Stimulated activated CD4-positive, alpha-beta T cell treated with anti-CD3 and anti-CD28 coated beads, Interleukin-15, amount 100 ng/mL, for 1 hour (primary cell): ENCODE measurements around the gene NHERF1.

ENCODE experiments used
- DNase-seq, 2 donors: peaks; one replicate each; pipeline ENCODE4 v3.0.0-alpha.2; 2020; ENCODE audit warnings: low read depth in 1 of 2, low spot score in 1 of 2

Gene NHERF1

DNA sequence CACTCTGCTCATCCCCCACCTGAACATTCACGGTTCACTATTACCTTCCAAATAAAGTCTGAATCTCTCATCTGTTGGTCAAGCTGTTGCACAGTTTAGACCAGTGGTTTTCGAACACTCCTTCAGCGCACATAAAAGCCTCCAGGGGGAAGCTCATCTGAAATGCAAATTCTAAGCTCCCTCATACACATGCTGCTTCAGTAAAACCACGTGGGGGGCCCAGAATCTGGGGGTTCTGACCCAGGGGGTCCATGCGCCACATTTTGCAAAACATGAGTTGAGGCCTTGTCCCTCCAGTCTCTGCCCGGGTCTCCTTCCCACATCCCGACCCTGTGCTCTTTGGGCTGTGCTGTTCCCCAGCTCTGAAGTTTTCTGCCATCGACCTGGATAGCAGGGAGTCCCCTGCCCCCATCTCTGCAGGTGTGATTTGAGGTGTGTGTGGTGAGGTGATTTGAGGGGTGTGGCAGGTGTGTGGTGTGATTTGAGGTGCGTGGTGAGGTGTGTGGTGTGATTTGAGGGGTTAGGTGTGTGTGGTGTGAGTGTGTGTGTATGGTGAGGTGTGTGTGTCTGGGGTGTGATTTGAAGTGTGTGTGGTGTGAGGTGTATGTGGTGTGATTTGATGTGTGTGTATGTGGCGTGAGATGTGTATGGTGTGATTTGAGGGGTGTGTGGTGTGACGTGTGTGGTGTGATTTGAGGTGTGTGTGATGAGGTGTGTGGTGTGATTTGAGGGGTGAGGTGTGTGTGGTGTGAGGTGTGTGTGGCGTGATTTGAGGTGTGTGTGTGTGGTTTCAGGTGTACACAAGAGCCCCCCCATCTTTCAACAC lies 16.2 kb upstream of the NHERF1 start:
- DNase-seq = no peak

DNA sequence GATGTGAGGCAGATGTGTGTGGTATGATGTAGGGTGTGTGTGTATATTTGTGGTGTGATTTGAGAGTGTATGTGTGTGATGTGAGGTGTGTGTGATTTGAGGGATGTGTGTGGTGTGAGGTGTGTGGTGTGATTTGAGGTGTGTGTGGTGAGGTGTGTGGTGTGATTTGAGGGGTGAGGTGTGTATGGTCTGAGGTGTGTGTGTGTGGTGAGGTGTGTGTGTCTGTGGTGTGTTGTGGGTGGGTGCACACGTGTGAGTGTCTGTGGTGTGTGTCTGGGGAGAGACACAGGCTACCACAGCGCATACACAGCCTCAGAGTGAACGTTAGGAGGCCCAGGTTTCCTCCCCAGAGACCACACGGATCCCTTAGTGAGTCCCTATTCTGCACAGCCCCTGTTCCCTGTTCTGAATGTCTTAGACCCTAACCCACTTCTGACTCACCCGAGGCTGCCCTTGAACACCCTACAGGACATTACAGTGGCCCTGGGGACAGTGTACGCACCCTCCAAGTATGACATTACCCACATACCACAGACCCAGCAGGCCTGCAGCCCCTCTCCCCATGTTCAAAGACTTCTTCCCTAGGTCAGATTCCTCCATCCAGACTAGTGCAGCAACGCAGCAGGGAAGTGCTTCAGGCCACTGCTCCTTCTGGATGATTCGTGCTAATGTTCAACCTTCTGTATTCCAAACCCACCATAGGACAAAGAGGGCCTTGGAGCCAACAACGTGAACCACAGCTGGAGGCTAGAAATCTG lies 14.9 kb upstream of the NHERF1 start:
- DNase-seq = no peak

DNA sequence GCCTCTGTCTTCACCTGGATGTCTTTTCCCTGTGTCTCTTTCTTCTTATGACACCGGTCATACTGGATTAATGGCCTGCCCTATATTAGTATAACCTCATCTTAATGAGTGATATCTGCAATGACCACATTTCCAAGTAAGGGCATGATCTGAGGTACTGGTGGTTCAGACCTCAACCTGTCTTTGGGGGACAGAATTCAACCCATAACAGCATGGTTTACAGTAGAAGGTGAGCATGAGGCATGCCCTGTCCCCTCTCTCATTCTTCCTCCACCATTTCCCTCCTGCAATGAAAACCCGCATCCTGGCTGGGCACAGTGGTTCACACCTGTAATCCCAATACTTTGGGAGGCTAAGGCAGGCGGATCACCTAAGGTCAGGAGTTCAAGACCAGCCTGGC lies 14.2 kb upstream of the NHERF1 start:
- no peak for DNase-seq

DNA sequence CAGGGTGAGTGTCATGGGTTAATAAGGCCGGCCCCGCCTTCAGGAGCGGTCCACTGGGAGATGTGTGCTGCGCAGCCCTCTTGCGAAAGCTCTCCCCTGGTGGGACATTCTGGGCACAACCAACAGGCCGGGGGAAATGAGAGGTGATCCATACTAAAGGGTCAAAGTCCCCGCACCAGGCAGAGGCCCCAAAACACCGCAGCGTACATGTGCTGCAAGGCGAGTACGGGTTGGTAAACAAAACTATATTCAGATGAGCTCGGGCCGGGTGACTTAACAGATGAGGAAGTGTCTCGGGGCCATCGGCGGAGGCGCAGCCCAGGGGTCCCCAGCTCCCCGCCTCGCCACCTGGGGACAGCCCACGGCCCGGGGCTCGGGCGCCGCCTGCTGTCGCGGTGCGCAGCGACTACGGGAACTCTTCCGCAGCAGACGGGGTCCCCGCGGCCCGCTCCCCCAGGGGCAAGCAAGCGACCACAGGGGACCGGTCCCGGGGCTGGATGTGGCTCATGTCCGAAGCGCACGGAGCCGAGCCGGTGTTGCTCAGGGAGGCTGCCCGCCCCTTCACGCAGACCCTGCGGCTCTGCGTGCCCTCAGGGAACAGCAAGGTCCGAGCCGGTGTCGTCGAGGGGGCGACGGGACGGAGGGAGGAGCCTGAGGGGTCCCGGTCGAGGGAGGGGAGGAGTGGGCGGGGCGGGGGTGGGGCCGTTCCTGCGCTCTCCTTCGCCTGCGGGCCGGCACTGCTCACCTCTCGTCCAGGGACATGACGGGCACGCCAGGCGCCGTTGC lies 11.7 kb upstream of the NHERF1 start, which contains the start of gene RAB37:
TSS of gene RAB37 (plus strand) at position 744 of the 786 bp plus-strand sequence. CDS start at position 761, 17 bp downstream.
- DNase-seq = no peak

DNA sequence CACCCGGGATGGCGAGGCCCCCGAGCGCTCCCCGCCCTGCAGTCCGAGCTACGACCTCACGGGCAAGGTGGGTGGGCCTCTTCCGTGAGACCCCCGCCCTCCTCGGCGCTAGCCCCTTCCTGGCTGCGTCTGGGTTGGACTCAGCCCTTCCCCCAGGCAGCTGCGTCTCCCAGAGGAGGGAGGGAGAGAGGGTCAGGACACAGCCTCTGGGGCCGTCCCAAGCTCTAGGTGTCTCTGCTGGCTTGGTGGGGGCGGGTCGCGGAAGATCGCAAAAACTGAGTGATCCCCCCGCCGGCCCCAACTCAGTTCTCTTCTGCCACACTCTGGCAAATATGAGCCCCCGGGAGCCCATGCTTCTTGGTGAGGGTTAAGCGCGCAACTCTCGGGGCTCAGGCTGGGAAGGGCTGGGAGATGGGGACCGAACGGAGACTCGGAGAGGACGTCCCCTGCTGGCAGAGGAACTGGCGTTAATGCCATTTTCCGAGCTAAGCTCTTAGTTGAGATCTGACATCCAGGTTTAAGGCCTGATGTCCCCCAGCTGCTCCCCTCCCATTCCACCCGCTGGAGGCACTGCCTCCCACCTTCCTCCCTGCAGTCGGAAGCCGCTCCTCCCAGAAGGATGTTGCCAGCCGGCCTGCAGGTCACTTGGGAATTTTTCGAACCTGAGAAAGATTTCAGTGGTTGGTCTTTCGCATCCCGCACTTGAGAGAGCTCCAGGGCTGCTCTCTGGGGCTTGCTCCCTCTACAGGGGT lies 11.0 kb upstream of the NHERF1 start:
- DNase-seq = no peak

DNA sequence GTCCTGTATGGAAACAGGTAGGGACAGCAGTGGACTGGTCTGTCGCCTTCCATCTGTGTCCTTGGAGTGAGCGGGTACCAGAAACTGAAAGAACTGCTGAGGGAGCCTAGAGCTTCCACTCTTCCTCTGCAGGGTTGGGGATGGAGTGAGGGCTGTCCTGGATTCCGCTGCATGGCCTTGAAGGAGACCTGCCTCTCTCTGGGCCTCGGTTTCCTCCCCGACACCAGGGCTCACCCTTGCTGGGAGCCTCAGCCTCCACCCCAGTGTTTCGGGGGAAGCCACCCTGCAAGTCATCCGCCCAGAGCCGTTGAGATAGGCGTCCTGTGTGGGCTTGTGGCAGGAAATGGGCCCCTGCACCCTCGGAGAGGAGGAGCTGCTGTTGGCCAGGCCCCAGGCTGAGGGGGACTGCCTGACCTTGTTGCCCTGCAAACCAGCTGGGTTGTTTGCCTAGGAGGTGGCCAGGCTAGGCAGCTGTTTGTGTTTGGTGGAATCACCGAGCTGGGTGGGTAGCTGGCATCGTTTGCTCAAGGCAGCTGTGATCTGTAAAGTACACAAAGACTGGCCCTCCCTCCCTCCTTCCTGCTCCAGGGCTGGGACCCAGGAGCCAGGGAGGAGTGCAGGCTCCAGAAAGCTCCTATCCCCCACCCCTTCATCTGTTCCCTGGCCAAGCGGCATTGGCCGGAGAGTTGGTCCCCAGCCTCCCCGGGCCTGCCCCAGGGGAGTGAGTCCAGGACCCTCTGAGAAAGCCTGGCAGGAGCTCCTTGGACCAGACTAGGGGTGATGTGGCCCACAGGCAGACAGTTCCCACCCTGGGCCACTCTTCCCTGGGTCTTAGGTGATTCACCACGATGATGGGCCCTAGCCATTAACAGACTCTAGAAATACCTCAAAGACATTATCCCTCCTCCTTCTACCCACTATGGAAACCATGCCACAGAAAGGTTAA lies 10.1 kb upstream of the NHERF1 start:
- peak; percentile 47 to 54 for DNase-seq

DNA sequence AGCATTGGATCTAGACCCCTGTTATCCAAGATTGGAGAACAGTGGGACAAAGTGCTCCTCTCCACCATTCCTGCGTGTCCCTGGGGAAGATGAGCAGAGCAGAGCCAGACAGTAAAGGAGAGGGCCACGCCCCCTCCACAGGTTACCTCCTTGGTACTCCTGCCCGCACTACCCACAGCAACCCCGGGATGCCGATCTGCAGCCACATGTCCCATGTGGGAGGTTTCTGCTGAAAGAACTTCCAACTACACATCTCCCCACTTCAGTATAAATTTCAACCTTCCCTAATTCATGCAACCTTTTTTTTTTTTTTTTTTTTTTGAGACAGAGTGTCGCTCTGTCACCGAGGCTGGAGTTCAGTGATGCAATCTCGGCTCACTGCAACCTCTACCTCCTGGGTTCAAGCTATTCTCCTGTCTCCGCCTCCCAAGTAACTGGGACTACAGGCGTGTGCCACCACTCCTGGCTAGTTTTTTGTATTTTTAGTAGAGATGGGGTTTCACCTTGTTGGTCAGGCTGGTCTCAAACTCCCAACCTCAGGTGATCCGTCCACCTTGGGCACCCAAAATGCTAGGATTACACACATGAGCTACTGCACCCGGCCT lies 9.1 kb upstream of the NHERF1 start:
- no peak for DNase-seq

DNA sequence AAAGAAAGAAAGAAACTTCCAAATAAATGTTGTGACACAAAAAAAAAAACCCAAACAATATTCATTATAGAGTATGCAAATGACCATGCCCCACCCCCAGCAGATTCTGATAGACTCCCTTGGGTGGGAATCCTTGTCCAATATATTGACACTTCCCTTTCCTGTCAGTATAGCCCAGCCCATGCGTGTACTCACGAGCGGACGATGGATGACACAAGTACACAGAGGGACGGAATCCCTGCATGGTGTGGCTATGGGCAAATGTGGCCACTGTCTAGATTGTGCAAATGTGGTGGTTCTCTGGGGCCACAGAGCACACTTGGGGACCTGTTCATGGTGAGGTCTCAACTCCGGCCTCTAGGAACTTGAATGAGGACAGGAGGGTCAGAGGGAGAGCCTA lies 8.3 kb upstream of the NHERF1 start:
- no peak for DNase-seq

DNA sequence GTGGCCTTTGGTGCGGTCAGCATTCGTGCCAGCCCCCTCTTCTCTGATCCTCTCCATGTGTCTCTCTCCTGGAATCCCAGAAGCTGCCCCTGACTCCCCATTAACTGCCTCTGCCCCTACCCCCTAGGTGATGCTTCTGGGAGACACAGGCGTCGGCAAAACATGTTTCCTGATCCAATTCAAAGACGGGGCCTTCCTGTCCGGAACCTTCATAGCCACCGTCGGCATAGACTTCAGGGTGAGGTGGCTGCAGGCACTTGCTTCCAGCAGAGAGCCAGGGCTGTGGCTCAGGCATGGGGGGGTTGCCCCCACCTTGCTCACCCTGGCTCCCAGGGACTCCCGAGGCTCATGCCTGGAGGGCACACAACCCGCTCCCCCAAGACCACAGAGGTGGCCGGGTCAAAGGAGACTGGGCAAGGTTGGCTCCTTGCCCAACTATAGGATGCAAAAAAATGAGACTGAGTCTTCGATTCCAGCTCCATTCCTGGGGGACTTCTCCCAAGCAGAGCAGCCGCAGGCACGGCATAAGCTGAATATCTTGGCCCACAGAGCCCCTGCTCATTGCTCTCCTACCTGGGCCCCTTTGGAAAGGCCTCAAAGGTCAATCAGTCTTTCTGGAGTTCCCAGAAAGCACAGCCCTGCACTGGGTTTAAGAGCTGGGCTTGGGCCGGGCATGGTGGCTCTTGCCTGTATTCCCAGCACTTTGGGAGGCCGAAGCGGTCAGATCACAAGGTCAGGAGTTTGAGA lies 7.6 kb upstream of the NHERF1 start:
- DNase-seq = no peak

DNA sequence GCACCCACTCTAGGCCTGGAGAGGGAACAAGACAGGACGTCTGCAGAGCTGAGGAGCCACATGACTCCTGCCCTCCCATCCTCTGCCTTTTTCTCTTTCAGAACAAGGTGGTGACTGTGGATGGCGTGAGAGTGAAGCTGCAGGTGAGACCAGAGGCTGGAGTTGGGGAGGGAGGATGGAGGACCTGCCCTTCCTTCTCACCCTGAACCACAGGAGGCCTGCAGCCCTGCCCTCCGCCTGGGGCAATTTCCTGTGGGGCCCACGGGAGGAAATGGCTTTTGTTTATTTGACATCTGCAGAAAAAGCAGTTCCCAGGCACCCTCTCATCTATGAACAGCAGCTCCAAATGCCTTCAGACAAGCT lies 6.3 kb upstream of the NHERF1 start:
- DNase-seq = peak in 1 of 2 donors; percentile 32

DNA sequence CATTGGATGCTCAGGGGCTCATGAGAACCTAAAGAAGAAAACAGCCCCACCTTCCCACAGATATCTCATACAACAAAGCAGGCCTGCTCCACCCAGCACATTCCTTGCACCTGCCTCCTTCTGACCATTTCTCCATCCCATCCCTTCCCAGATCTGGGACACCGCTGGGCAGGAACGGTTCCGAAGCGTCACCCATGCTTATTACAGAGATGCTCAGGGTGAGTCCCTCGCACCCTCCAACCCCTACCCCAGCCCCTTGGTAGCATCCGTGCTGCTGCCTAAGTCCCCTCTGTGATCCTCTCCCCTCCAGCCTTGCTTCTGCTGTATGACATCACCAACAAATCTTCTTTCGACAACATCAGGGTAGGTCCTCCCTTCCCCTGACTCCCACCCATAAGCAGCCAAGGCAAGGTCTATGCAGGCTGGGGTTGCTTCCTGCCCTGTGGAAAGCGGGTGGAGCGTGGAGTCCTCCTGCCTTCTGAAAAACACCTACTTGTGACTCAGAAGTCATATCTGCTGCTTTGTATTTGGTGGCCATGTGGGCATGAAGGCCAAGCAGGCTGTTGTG lies 5.4 kb upstream of the NHERF1 start:
- DNase-seq = no peak

DNA sequence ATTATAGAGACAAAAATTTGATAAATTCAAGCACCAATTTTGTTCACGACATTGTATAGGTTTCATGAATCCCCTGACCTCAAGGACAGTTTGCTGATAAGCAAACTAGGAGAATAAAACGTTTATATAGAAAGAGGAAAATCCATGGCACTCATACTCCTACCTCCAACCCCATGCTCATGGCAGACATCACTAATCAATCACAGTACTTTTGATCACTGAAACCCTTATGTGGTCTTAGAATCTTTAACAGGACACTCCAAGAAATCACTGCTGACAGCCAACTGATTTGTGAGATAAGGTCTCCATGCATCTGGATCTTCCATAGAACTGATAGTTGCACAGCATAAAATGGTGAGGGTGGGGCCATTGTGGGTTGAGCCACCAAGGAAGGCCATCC lies 4.7 kb upstream of the NHERF1 start:
- DNase-seq = no peak

DNA sequence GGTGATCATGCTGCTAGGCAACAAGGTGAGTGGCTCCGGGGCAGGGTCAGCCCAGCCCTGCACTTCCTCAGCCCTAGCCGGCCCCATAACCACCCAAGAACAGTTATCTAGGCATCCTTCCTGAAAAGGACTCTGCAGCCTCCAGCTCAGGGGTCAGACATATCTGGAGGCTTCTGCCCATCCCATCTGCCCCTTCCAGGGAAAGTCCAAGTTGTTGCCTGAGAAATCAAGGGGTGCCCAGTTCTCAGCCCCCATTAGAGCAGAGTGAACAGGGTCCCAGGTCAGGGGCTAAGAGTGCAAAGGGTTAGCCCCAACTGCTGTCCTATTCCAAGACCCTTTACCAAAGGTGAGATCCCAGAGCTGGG lies 4.1 kb upstream of the NHERF1 start:
- DNase-seq = no peak

DNA sequence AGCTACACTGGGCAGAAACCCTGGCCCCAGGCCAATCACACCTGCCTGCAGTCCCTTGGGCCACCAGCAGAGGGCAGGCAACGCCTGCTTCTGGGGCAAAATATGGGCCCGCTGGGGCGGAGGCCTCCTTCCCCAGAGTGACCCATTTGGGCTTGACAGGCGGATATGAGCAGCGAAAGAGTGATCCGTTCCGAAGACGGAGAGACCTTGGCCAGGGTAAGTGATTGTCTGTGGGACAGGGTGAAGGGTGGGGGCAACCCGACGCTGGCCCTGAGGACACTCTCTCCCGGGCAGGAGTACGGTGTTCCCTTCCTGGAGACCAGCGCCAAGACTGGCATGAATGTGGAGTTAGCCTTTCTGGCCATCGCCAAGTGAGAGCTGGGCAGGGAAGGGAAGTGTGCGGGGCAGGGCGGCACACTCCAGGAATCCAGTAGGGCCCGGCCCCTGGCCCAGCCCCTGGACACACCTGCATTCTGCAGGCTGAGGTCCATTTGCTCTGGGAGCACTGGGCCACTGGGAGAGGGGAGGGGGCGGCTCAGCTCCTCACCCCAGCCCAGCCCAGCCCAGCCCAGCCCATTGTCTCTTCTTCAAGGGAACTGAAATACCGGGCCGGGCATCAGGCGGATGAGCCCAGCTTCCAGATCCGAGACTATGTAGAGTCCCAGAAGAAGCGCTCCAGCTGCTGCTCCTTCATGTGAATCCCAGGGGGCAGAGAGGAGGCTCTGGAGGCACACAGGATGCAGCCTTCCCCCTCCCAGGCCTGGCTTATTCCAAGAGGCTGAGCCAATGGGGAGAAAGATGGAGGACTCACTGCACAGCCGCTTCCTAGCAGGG lies 3.5 kb upstream of the NHERF1 start:
- peak; percentile 75 to 78 for DNase-seq

DNA sequence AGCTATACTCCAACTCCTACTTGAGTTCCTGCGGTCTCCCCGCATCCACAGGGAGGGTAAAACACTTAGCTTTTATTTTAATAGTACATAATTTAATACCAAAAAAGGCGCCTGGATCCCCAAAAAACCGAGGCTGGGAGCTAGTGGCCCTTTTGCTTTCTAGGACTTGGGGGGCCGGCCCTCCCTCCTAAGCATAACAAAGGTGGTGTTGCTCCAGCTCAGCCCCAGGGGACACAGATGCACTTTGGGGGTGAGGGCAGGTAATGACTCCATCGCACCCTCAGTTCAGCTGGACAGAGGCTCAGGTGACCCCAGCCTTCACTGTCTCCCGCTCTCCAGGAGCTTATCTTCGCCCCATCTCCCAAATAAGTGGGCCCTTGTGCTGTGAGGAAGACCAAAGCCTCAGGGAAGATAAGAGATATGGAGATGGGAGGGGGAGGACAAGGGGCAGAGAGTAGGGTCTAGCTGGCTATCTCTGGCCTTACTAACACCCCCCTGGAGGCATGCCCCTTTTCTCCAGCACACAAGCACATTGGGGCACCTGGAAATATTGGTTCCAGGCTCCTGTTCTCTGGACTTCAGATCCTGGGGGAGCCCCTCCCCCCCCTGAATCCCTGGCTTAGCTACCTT lies 2.8 kb upstream of the NHERF1 start:
- DNase-seq = no peak

DNA sequence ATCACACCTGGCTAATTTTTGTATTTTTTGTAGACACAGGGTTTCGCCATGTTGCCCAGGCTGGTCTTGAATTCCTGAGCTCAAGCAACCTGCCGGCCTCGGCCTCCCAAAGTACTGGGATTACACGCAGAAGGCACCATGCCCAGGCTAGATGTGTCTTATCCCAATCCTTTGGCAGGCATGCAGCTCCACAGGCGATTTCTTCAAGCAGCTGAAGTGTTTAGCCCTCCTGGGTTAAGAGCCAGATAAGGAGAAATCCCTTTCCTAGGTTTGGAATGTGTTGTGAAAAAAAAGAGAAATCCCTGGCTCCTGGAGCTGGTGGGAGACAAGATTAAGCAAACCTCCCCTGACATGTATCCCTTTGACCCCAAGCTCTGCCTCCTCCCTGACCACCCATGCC lies 2.1 kb upstream of the NHERF1 start:
- DNase-seq = no peak

DNA sequence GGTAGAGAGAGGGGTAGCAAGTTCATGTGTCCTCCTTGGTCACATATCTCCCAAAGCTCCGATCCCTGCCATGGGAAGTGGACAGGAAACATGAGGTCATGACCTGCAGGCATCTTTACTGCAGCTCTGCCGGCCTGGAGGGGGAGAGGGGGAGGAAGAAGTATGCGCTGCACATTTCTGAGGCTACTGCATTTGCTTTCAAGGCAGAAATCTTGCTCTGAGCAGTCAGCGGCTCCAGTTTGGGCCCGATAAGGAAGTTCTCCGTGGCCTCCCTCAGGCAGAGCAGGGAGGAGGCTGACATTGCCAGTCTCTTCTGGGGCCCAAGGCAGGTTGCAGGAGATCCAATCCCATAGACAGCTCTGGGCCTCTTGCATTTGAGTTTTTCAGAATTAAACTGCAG lies 1.5 kb upstream of the NHERF1 start:
- no peak for DNase-seq

DNA sequence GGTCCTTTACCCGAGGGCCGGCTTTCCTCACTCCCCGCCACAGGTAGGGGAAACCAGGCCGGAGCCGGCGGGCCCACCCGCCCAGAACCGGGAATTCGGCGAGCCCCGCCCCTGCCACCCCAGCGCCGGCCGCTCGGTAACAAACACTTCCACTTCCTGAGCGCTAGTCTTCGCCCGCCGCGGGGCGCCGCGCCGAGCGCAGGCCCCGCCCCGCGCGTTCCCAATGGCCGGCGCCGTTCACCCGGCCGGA lies 224 bp upstream of the NHERF1 start:
- no peak for DNase-seq
